Measurements from ENCODE around the gene PON1. TPM values are rescaled to one million over a fixed set of nuclear protein-coding genes. Genes with fewer than 3 reads are reported as not detected.
A peak's percentile ranks its signal among the peaks of the same experiment; 100 is the strongest.

Gene PON1
- total RNA-seq, 1 experiment from 2014 or later, result not detected

DNA sequence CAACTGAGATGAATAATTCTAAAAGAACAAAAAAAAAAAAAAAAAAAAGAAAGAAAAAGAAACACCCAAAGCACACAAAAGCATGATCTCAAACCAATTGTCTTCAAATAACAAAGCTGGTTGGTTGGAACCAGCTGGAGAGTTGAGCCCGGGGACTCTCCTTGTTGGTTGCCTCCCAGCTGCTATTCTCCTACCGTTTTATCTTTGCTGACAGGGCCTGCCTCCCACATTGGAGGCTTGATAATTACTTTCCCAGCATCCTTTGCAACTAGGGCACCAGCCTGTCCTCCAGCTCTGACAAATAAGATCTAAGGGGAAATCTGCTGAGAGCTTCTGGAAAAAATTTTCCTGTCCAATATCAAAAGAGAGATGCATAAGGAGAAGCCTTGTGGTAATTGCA lies 6.8 kb downstream of the PON1 start:
- DNase-seq (ENCODE audit: low spot score), result no peak

DNA sequence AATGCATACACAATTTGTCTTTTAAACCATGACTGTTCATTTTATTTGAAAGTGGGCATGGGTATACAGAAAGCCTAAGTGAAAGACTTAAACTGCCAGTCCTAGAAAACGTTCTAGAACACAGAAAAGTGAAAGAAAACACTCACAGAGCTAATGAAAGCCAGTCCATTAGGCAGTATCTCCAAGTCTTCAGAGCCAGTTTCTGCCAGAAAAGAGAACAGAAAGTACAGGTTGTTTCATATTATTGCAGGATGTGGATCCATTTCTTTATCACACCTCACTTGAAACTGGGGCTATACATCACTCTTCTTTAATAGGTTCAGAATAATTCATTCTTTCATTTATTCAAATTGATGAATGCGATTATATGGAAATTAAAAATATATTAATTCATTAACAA lies 7.7 kb downstream of the PON1 start:
- DNase-seq (ENCODE audit: low spot score), result no peak

- DNase-seq (ENCODE audit: low spot score), result no peak
Observed at GRCh38 chr7:95312561-95312960, 11.8 kb downstream of the PON1 start.

DNA sequence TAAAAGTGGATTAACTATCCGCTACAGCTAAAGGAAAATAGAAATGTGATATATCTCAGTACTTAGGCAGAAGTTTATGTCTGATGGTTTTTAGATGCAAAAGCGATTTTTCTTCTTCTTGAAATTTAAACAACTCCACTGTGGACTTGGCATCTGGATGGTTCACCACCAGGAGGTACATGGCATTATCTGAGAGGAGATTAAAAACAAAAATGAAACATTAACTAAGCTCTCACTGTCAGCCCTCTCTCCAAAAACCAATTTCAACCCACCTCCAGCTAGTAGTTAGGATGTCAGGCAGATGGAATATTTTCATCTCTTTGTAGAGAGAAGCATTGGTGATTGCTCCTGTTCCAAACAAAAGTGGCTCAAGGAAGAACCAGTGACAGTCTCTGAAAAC lies 12.9 kb downstream of the PON1 start:
- no peak for DNase-seq (ENCODE audit: low spot score)

GRCh38 chr7:95309951-95310350 lies 14.4 kb downstream of the PON1 start:
- DNase-seq (ENCODE audit: low spot score), result no peak

DNA sequence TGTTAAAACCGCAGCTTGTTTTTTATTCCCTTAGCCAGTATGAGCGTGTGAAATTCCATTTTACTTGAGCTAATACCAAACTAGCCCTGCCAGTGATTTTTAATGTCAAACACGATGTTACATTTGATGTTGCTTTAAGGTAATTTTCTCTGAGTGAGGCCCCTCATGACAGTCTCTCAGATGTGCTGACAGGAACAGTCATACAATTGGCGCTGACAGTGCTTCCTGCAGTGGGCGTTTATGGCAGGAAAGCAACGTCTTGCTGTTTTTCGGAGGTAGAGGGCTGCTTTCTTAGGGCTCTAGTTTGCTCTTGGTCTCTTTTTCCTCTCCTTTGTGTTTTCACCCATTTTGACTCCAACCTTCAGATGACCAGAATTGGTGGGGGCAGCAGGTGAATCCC lies 19.3 kb downstream of the PON1 start:
- no peak for DNase-seq (ENCODE audit: low spot score)

DNA sequence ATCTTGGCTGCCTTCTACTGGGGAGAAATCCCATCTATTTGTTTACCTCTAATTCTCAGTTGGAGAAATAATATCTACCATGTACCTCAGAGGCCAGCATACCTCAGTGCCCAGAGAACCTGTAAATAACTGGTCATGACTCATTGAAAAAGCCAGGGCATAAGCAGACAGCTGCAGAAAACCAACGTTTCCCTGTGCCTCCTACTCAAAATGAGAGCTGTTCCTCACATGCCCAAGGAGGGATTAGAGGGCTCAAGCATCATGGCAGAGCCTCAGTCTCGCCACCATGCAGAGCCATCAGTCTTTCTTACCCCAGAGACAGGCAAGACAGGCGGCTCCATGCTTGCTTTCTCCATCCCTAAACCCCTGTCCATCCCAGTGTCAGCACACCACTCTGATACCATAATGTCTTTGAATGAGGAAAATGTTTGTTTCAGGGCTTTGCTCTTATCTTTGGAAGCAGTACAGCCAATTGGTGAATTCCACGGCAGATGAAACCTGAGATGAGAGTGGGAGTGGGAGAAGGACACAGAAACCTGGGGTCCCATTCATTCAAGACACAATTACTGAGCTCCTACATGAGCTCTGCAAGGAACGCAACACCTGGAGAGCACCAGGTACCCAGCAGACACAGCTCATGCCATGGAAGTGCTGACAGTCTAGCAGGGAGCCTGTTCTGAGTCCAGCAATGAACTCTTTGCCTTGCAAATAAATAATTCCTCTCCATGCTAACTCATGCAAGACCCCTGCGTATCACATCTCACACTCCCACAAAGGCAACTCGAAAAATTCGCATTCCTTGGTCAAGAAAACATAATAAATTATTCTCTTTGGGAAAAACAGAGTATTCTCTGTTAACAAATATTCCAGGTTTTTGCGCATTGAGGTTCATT lies 21.1 kb downstream of the PON1 start:
- DNase-seq (ENCODE audit: low spot score), result peak; percentile 64

DNA sequence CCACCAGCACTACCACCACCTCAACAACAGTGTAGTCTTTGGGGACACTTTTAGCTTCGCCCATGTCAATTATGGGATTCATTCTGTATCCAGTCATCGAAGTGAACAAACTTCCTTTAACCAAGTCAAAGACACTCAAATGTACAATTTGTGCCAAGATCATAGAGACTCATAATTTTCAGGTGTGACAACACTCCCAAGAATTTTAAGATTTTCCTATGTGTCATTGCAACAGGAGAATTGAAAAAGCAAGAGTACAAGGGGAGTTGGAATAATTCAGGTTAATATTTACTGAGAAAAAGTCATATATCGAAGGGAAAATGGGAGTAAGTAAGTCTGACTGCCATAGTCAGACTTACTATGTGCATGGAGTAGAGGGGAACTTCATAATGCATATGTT lies 26.2 kb downstream of the PON1 start:
- DNase-seq (ENCODE audit: low spot score), result no peak

DNA sequence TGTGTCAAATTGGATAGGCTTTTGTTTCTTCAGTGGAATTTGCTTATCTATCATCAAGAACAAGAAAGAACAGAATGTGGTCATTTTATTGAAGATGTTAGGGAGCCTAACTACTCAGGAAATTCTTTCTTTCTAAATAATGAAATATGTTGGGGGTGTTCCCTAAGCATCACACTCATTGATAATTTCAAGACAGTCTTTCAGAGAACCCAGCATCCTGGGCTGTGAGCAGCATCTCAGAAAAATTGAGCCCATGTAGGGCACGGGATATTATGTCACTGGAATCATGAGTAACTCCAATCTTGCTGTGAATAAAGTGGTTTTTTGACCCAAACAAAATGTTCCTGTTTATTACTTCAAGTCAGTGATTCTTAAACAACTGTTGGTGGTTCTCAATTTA lies 27.3 kb downstream of the PON1 start:
- DNase-seq (ENCODE audit: low spot score), result no peak

GRCh38 chr7:95296456-95296855 lies 27.9 kb downstream of the PON1 start:
- DNase-seq (ENCODE audit: low spot score), result no peak

- no peak for DNase-seq (ENCODE audit: low spot score)
Observed at GRCh38 chr7:95295397-95295796, 28.9 kb downstream of the PON1 start.

GRCh38 chr7:95290166-95290830 lies 34.0 kb downstream of the PON1 start:
- DNase-seq (ENCODE audit: low spot score), result no peak

- no peak for DNase-seq (ENCODE audit: low spot score)
Observed at GRCh38 chr7:95286096-95286495, 38.2 kb downstream of the PON1 start.

- no peak for DNase-seq (ENCODE audit: low spot score)
Observed at GRCh38 chr7:95279417-95279816, 44.9 kb downstream of the PON1 start.

DNA sequence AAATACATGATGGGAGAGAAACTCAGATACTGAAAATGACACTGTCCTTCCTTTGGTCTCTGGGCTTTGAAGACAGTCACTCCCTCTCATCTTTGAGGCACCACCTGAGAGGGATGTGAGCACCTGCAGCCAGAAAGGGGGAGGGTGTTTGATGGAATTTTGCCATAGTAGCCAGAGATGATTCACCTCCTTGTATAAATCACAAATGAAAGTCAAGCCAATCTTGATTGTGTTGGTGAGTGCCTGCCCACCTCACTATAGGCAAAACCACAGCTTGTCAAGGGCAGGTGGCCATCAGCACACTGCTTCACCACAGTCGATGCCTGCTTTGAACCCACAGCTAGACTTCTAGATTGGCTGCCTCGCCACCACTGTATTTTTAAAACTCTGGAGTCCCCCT lies 48.2 kb downstream of the PON1 start:
- DNase-seq (ENCODE audit: low spot score), result no peak

DNA sequence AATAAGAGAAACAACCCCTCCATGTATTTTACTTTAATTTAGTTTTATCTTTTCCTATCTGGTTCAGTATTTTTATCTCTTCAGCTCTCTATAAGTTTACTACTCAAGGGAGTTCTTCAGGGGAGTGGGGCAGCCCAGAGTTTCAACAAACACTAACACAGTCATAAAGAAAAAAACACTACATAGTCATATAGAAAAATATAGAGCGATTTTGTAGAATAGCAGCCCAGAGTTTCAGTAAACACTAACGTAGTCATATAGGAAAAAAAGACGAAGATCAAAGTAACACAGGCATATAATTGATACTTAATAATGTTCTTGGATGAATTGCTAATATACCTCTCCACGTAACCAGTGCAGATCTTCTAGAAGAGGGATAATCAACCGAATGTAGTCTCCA lies 54.7 kb downstream of the PON1 start:
- DNase-seq (ENCODE audit: low spot score), result no peak

DNA sequence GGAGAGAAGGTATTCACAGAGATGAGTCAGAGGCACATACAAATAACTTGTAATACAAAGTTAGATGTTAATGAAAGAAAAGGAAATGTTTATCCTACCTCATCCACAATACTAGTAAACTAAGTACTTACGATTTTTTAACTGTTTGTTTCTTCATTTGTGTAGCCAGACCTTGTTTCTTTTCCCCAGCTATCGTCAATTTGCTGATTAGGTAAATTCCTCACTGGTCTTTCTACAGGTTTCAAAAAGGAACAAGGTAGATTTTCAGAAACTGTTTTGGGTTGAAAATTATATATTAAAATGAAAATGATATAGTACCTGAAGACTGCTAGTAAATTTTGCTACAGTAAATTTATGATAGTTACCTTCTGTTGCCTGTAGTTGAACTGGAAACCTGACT lies 56.6 kb downstream of the PON1 start:
- DNase-seq (ENCODE audit: low spot score), result no peak

DNA sequence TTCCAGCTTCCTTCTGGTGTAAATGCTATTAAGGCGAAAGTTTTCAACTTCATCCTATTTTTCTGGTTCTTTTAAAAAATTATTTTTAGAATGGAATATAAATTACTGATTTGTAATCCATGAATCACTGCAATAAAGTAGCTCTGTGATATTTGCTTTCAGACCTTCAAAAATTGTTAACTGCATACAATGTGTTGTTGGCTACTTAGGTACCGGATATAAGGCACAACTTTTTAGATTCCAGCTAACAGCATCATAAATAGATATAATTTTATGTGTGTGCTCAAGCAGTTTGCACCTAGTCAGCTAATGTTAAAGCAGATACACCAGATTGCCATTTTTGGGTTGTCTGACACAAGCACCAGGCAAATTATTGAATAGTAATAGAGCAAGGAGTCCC lies 58.7 kb downstream of the PON1 start:
- DNase-seq (ENCODE audit: low spot score), result no peak

DNA sequence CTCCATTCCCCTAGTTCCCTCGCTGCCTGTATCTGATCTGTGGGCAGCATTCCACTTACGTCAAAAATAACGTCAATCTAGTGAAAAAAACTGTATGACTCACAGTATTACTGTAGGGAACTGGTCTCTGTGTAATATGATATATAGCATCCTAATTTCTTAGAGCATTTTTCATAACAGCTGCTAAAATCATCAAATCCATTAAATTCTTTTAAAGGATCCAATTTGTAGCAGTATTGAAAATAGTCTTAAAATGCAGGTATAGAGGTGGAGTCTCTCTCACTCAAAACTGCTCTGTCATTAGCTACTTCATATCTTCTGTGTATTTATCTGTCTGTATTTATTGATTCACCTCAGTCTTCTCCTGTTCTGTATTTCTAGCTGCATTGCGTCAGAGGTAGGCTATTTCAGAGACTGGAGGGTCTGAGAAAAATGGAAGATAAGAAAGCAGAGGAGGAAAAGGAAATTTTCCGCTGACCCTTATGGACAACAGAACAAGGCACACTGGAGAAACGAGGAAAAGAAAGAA lies 59.9 kb downstream of the PON1 start:
- DNase-seq (ENCODE audit: low spot score), result peak; percentile 73

DNA sequence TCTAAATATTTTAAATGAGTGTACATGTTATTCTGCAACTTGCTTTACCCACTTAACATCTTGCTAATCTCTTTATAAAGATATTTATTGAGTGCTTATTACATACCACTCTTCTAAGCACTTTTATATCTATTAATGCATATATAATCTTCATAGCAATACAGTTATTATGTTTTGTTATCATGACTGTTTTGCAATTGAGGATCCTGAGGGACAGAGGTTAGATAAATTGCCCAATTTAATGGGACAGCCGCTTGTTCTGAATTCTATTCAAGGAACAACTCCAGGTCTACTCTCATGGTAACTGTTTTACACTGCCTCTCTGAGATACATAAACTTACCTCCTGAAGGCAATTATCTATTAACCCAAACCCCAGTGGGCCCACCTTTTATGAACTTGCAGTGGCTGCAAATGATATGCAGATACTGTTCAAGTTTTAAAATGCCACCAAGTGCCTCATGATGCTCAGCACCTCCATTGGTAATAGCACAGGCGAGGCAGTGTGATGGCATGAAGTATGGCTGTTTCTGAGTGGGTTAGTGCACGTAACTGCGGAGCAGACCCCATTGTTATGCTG lies 60.5 kb downstream of the PON1 start:
- no peak for DNase-seq (ENCODE audit: low spot score)

- DNase-seq (ENCODE audit: low spot score), result no peak
Observed at GRCh38 chr7:95262875-95263274, 61.5 kb downstream of the PON1 start.

GRCh38 chr7:95261895-95262415 lies 62.4 kb downstream of the PON1 start:
- DNase-seq (ENCODE audit: low spot score), result no peak

- no peak for DNase-seq (ENCODE audit: low spot score)
Observed at GRCh38 chr7:95255691-95256090, 68.6 kb downstream of the PON1 start.

Measured in H4 (cell line).